Measurements from ENCODE around the gene IL23R. TPM values are rescaled to one million over a fixed set of nuclear protein-coding genes. Genes with fewer than 3 reads are reported as not detected.

The IL23R gene
- total RNA-seq, 1 donor from 2014 or later, result not detected

GRCh38 chr1:67261680-67262079, 95.4 kb downstream of the IL23R start:
- Mint-ChIP-seq H3K4me3 (ENCODE audit: unreplicated experiment) (no peak overlapping the region), H3K27me3 (ENCODE audit: low read depth, unreplicated experiment) (no peaks in the 10 kb centered on the region)
- no peak for FAIRE-seq

GRCh38 chr1:67262735-67263134, 96.5 kb downstream of the IL23R start:
- Histone ChIP-seq H3K79me2 (ENCODE audit: insufficient read depth, low read length) (no peaks in the 10 kb centered on the region), H3K9me3 (ENCODE audit: insufficient read depth, low read depth, low read length) (no peaks in the 10 kb centered on the region), H3K27ac (ENCODE audit: low read depth, low read length) (no peak overlapping the region), H4K20me1 (ENCODE audit: insufficient read depth, low read length) (no peaks in the 10 kb centered on the region), H2AFZ (ENCODE audit: low read depth, low read length) (no peak overlapping the region), H3K36me3 (ENCODE audit: insufficient read depth, low read length) (no peaks in the 10 kb centered on the region), H3K27me3 (ENCODE audit: insufficient read depth, low read length) (no peaks in the 10 kb centered on the region), H3K9ac (ENCODE audit: low read length) (no peak overlapping the region), H3K4me1 (ENCODE audit: insufficient read depth, low read length) (no peaks in the 10 kb centered on the region), H3K4me2 (ENCODE audit: low read length) (no peak overlapping the region), H3K4me3 (ENCODE audit: insufficient read depth, low read depth, low read length) (no peak overlapping the region)
- Mint-ChIP-seq H3K27me3 (ENCODE audit: low read depth, unreplicated experiment) (no peaks in the 10 kb centered on the region), H3K27ac (ENCODE audit: unreplicated experiment) (no peak overlapping the region), H3K36me3 (ENCODE audit: low read depth, unreplicated experiment) (no peaks in the 10 kb centered on the region), H3K4me3 (ENCODE audit: unreplicated experiment) (no peak overlapping the region), H3K9me3 (ENCODE audit: unreplicated experiment) (no peaks in the 10 kb centered on the region), H3K4me1 (ENCODE audit: low read depth, unreplicated experiment) (no peaks in the 10 kb centered on the region)
- DNase-seq (ENCODE audit: low read depth), result no peak
- no peak for FAIRE-seq
- TF ChIP-seq CTCF (IDR thresholded peaks at IDR 0.05; ENCODE audit: insufficient read depth, low read depth, low read length) (no peak), EZH2 (IDR thresholded peaks at IDR 0.05; ENCODE audit: insufficient read depth, low read length) (no peak)

More at GRCh38 chr1:67261680-67262079, 95.4 kb downstream of the IL23R start:
- Histone ChIP-seq H2AFZ (ENCODE audit: low read depth, low read length) (no peak overlapping the region), H3K36me3 (ENCODE audit: insufficient read depth, low read length) (no peaks in the 10 kb centered on the region), H4K20me1 (ENCODE audit: insufficient read depth, low read length) (no peaks in the 10 kb centered on the region), H3K4me3 (ENCODE audit: insufficient read depth, low read depth, low read length) (no peak overlapping the region), H3K9ac (ENCODE audit: low read length) (no peak overlapping the region), H3K9me3 (ENCODE audit: insufficient read depth, low read depth, low read length) (no peaks in the 10 kb centered on the region), H3K27ac (ENCODE audit: low read depth, low read length) (no peak overlapping the region), H3K4me2 (ENCODE audit: low read length) (no peak overlapping the region), H3K79me2 (ENCODE audit: insufficient read depth, low read length) (no peaks in the 10 kb centered on the region), H3K4me1 (ENCODE audit: insufficient read depth, low read length) (no peaks in the 10 kb centered on the region), H3K27me3 (ENCODE audit: insufficient read depth, low read length) (no peaks in the 10 kb centered on the region)
- no peak for TF ChIP-seq EZH2 (IDR thresholded peaks at IDR 0.05; ENCODE audit: insufficient read depth, low read length)
- Mint-ChIP-seq H3K36me3 (ENCODE audit: low read depth, unreplicated experiment) (no peaks in the 10 kb centered on the region), H3K27ac (ENCODE audit: unreplicated experiment) (no peak overlapping the region), H3K4me1 (ENCODE audit: low read depth, unreplicated experiment) (no peaks in the 10 kb centered on the region), H3K9me3 (ENCODE audit: unreplicated experiment) (no peaks in the 10 kb centered on the region)
- DNase-seq (ENCODE audit: low read depth), result no peak

- Histone ChIP-seq H4K20me1 (ENCODE audit: insufficient read depth, low read length) (no peaks in the 10 kb centered on the region), H3K36me3 (ENCODE audit: insufficient read depth, low read length) (no peaks in the 10 kb centered on the region), H3K27me3 (ENCODE audit: insufficient read depth, low read length) (no peaks in the 10 kb centered on the region), H3K9me3 (ENCODE audit: insufficient read depth, low read depth, low read length) (no peaks in the 10 kb centered on the region), H3K27ac (ENCODE audit: low read depth, low read length) (no peak overlapping the region), H3K4me1 (ENCODE audit: insufficient read depth, low read length) (no peaks in the 10 kb centered on the region), H3K4me2 (ENCODE audit: low read length) (no peak overlapping the region), H2AFZ (ENCODE audit: low read depth, low read length) (no peak overlapping the region), H3K4me3 (ENCODE audit: insufficient read depth, low read depth, low read length) (no peak overlapping the region), H3K79me2 (ENCODE audit: insufficient read depth, low read length) (no peaks in the 10 kb centered on the region), H3K9ac (ENCODE audit: low read length) (no peak overlapping the region)
- FAIRE-seq (no peak), DNase-seq (ENCODE audit: low read depth) (no peak)
- no peaks in the 10 kb centered on the region for H3K27me3 Mint-ChIP-seq (ENCODE audit: low read depth, unreplicated experiment)
- no peak overlapping the region for H3K4me3 Mint-ChIP-seq (ENCODE audit: unreplicated experiment)
- no peaks in the 10 kb centered on the region for H3K4me1 Mint-ChIP-seq (ENCODE audit: low read depth, unreplicated experiment)
- TF ChIP-seq CTCF (IDR thresholded peaks at IDR 0.05; ENCODE audit: insufficient read depth, low read depth, low read length) (no peak), EZH2 (IDR thresholded peaks at IDR 0.05; ENCODE audit: insufficient read depth, low read length) (no peak)
- no peaks in the 10 kb centered on the region for H3K9me3 Mint-ChIP-seq (ENCODE audit: unreplicated experiment)
- H3K36me3 Mint-ChIP-seq (ENCODE audit: low read depth, unreplicated experiment), result no peaks in the 10 kb centered on the region
- H3K27ac Mint-ChIP-seq (ENCODE audit: unreplicated experiment), result no peak overlapping the region
These were observed 97.9 kb downstream of the IL23R start for GRCh38 chr1:67264152-67264551.
